NCI-H345 treated with DMSO at 0.1 percent for 48 hours (cell line): ENCODE measurements around the gene NKX1-1.
"Not testable (repeated sequence)": the region's sequence is repeated elsewhere in the genome, so short reads cannot be mapped to it uniquely, and the experiment has no call there.

Experiments used
- DNase-seq: peaks from one replicate; lab custom pipeline; 2025; ENCODE audit not compliant: unreplicated experiment; lab: John Stamatoyannopoulos, UW

Gene NKX1-1

GRCh38 chr4:1405636-1406393, 427 bp downstream of the NKX1-1 start:
- no peak for DNase-seq

GRCh38 chr4:1405254-1405635, 997 bp downstream of the NKX1-1 start:
- DNase-seq, result no peak

GRCh38 chr4:1404573-1405253, 1.5 kb downstream of the NKX1-1 start:
- no peak for DNase-seq

GRCh38 chr4:1403591-1404572, 2.4 kb downstream of the NKX1-1 start:
- DNase-seq, result no peak

- no peak for DNase-seq
Observed at GRCh38 chr4:1403177-1403583, 3.1 kb downstream of the NKX1-1 start.

- DNase-seq, result no peak
Observed at GRCh38 chr4:1402516-1403091, 3.6 kb downstream of the NKX1-1 start.

GRCh38 chr4:1402021-1402515, 4.2 kb downstream of the NKX1-1 start:
- DNase-seq, result no peak

- no peak for DNase-seq
Observed at GRCh38 chr4:1401409-1402020, 4.7 kb downstream of the NKX1-1 start.

GRCh38 chr4:1400831-1401408, 5.3 kb downstream of the NKX1-1 start:
- no peak for DNase-seq

GRCh38 chr4:1400191-1400805, 5.9 kb downstream of the NKX1-1 start:
- DNase-seq, result no peak

- DNase-seq, result no peak
Observed at GRCh38 chr4:1399508-1400190, 6.6 kb downstream of the NKX1-1 start.

GRCh38 chr4:1398681-1399507, 7.3 kb downstream of the NKX1-1 start:
- no peak for DNase-seq

GRCh38 chr4:1396806-1397455, 9.3 kb downstream of the NKX1-1 start:
- no peak for DNase-seq

- DNase-seq, result no peak
Observed at GRCh38 chr4:1395941-1396805, 10.1 kb downstream of the NKX1-1 start.

- not testable (repeated sequence) for DNase-seq
Observed at GRCh38 chr4:1395389-1395820, 10.8 kb downstream of the NKX1-1 start.

GRCh38 chr4:1394554-1395388, 11.5 kb downstream of the NKX1-1 start:
- not testable (repeated sequence) for DNase-seq
